WTC11 (cell line): ENCODE measurements around the gene TIMM44. TPM values are rescaled to one million over a fixed set of nuclear protein-coding genes. Genes with fewer than 3 reads are reported as not detected.

Experiments
- ATAC-seq: fragments of 200-7000 bp; cut with Tn5 transposase; 2 replicates; pipeline ENCODE4 v1.10.0; 2021; ENCODE audit warnings: mild to moderate bottlenecking, moderate library complexity
- CTCF ChIA-PET: fragments of 300-600 bp; sonication (Branson Sonifier 250); formaldehyde crosslinking; loops from one replicate; lab custom pipeline; 2021; ENCODE audit warnings: antibody characterized with exemption; lab: Charles Lee
- POLR2A ChIA-PET: fragments of 350-600 bp; sonication (Branson Sonifier 250); formaldehyde crosslinking; loops from one replicate; lab custom pipeline; 2021; ENCODE audit warnings: antibody characterized with exemption; lab: Charles Lee
- DNase-seq: peaks from one replicate; pipeline ENCODE4 v3.0.0; 2021; ENCODE audit warnings: low spot score
- H3K27ac Mint-ChIP-seq: 2 replicates; pipeline ENCODE4 v1.8.0; 2021; ENCODE audit warnings: mixed read lengths
- H3K27me3 Mint-ChIP-seq: 2 replicates; pipeline ENCODE4 v1.8.0; 2021; ENCODE audit warnings: low read depth, mild to moderate bottlenecking, moderate library complexity, mixed read lengths
- H3K36me3 Mint-ChIP-seq: 2 replicates; pipeline ENCODE4 v1.8.0; 2021; ENCODE audit warnings: mixed read lengths
- H3K4me1 Mint-ChIP-seq: 2 replicates; pipeline ENCODE4 v1.8.0; 2022; ENCODE audit warnings: mixed read lengths
- H3K4me3 Mint-ChIP-seq: 2 replicates; pipeline ENCODE4 v1.8.0; 2021; ENCODE audit warnings: mild to moderate bottlenecking, moderate library complexity, mixed read lengths
- H3K9me3 Mint-ChIP-seq: 2 replicates; pipeline ENCODE4 v1.8.0; 2021; ENCODE audit warnings: mixed read lengths
- CBFB ChIP-seq: sonication (generic); formaldehyde crosslinking; IDR thresholded peaks from 2 replicates; pipeline ENCODE4 v1.8.1; 2022; ENCODE audit warnings: mild to moderate bottlenecking, low read depth, missing genetic modification reagents
- ESRRA ChIP-seq: sonication (generic); formaldehyde crosslinking; IDR thresholded peaks from 2 replicates; pipeline ENCODE4 v1.8.1; 2022; ENCODE audit warnings: mild to moderate bottlenecking, missing genetic modification reagents, borderline replicate concordance
- MXD4 ChIP-seq: fragments of 250-450 bp; sonication (Bioruptor Pico); IDR thresholded peaks from 2 replicates; pipeline ENCODE4 v1.8.0; 2021; ENCODE audit warnings: mild to moderate bottlenecking, moderate library complexity, borderline replicate concordance
- NFE2L1 ChIP-seq: sonication (generic); formaldehyde crosslinking; IDR thresholded peaks from 2 replicates; pipeline ENCODE4 v1.8.1; 2023; ENCODE audit warnings: missing genetic modification reagents
- NR2C2 ChIP-seq: sonication (generic); formaldehyde crosslinking; IDR thresholded peaks from 2 replicates; pipeline ENCODE4 v1.8.0; 2022; ENCODE audit warnings: mild to moderate bottlenecking, missing genetic modification reagents
- OVOL2 ChIP-seq: fragments of 250-450 bp; sonication (Bioruptor Pico); IDR thresholded peaks from 2 replicates; pipeline ENCODE4 v1.9.0; 2021; ENCODE audit warnings: mild to moderate bottlenecking, borderline replicate concordance
- RORB ChIP-seq: fragments of 250-450 bp; sonication (Bioruptor Pico); IDR thresholded peaks from 2 replicates; pipeline ENCODE4 v1.9.0; 2021; ENCODE audit warnings: mild to moderate bottlenecking
- SMAD4 ChIP-seq: sonication (generic); formaldehyde crosslinking; IDR thresholded peaks from 2 replicates; pipeline ENCODE4 v1.8.0; 2022; ENCODE audit warnings: mild to moderate bottlenecking, missing genetic modification reagents
- TCF7 ChIP-seq: sonication (generic); formaldehyde crosslinking; IDR thresholded peaks from 2 replicates; pipeline ENCODE4 v1.8.0; 2022; ENCODE audit warnings: mild to moderate bottlenecking, low read depth, missing genetic modification reagents, moderate library complexity
- TP53 ChIP-seq: sonication (generic); formaldehyde crosslinking; IDR thresholded peaks from 2 replicates; pipeline ENCODE4 v1.8.1; 2023; ENCODE audit warnings: mild to moderate bottlenecking, missing genetic modification reagents
- ZNF121 ChIP-seq: sonication (generic); formaldehyde crosslinking; IDR thresholded peaks from 2 replicates; pipeline ENCODE4 v1.8.0; 2023; ENCODE audit warnings: missing genetic modification reagents
- total RNA-seq: library from RNA; stranded (reverse); gene quantifications from 3 replicates; pipeline ENCODE4 v1.2.3, GENCODE V29; 2021
- TF ChIP-seq, protein P1 (sequence below): sonication (generic); formaldehyde crosslinking; IDR thresholded peaks from 2 replicates; pipeline ENCODE4 v1.8.1; 2022; ENCODE audit warnings: mild to moderate bottlenecking, moderate library complexity, missing genetic modification reagents
- TF ChIP-seq, protein P2 (sequence below): sonication (generic); formaldehyde crosslinking; IDR thresholded peaks from 2 replicates; pipeline ENCODE4 v1.8.1; 2023; ENCODE audit warnings: mild to moderate bottlenecking, missing genetic modification reagents, moderate library complexity
- TF ChIP-seq, protein P3 (sequence below): fragments of 250-450 bp; sonication (Bioruptor Pico); IDR thresholded peaks from 2 replicates; pipeline ENCODE4 v1.9.0; 2021; ENCODE audit warnings: mild to moderate bottlenecking
- TF ChIP-seq, protein P4 (sequence below): sonication (generic); formaldehyde crosslinking; conservative IDR thresholded peaks from 2 replicates; pipeline ENCODE4 v1.8.1; 2023; ENCODE audit warnings: mild to moderate bottlenecking, low read depth, missing genetic modification reagents, moderate library complexity
- TF ChIP-seq, protein P5 (sequence below): fragments of 250-450 bp; sonication (Bioruptor Pico); IDR thresholded peaks from 2 replicates; pipeline ENCODE4 v1.8.0; 2021; ENCODE audit warnings: mild to moderate bottlenecking
- TF ChIP-seq, protein P6 (sequence below): fragments of 200-600 bp; IDR thresholded peaks from 2 replicates; pipeline ENCODE4 v1.8.0; 2022; ENCODE audit warnings: antibody characterized with exemption
- TF ChIP-seq, protein P7 (sequence below): fragments of 250-450 bp; sonication (Bioruptor Pico); conservative IDR thresholded peaks from 2 replicates; pipeline ENCODE4 v1.9.0; 2021; ENCODE audit warnings: mild to moderate bottlenecking
- TF ChIP-seq, protein P8 (sequence below): sonication (generic); formaldehyde crosslinking; IDR thresholded peaks from 2 replicates; pipeline ENCODE4 v1.8.1; 2023; ENCODE audit warnings: mild to moderate bottlenecking, missing genetic modification reagents, moderate library complexity
- TF ChIP-seq, protein P9 (sequence below): sonication (generic); formaldehyde crosslinking; IDR thresholded peaks from 2 replicates; pipeline ENCODE4 v1.8.1; 2023; ENCODE audit warnings: mild to moderate bottlenecking, moderate library complexity, missing genetic modification reagents

Gene TIMM44
- total RNA-seq, 1 experiment from 2014 or later: 129 TPM

DNA sequence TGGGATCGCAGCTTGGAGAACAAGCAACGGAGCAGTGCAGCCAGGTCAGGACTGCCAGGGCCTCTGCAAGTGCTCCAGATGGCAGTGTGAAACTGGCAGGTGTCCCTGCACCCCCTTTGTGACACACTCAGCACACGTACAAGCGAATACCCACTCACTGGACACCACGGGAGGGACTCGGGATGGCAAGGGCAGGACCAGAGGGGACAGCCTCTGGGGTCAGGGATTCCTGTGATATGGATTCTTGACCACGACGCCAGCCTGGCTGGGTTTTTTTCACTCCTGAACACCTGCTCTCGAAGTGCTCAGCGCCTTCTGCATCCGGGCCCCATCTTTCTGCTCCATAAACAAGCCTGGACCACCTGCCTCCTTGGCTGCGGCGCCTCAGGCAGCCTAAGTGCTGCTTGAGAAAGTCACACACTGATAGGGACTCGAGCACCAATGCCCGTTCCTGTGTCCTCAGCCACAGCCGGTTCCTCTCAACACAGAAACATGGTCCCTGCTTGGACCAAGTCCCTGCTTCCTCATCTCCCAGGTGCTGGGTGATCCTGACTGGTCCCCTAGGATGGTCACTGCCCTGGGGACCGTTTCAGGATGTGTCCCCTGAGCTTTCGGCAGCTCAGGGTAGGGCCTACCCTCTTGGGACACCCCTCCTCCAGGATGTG lies 40.0 kb upstream of the TIMM44 start (continued):
- TF ChIP-seq, protein P1, sequence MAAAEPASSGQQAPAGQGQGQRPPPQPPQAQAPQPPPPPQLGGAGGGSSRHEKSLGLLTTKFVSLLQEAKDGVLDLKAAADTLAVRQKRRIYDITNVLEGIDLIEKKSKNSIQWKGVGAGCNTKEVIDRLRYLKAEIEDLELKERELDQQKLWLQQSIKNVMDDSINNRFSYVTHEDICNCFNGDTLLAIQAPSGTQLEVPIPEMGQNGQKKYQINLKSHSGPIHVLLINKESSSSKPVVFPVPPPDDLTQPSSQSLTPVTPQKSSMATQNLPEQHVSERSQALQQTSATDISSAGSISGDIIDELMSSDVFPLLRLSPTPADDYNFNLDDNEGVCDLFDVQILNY: no peak
- no peak for TF ChIP-seq MXD4 (CRISPR knock-in tag)
- TF ChIP-seq, protein P2, sequence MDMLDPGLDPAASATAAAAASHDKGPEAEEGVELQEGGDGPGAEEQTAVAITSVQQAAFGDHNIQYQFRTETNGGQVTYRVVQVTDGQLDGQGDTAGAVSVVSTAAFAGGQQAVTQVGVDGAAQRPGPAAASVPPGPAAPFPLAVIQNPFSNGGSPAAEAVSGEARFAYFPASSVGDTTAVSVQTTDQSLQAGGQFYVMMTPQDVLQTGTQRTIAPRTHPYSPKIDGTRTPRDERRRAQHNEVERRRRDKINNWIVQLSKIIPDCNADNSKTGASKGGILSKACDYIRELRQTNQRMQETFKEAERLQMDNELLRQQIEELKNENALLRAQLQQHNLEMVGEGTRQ (CRISPR knock-in tag): no peak

DNA sequence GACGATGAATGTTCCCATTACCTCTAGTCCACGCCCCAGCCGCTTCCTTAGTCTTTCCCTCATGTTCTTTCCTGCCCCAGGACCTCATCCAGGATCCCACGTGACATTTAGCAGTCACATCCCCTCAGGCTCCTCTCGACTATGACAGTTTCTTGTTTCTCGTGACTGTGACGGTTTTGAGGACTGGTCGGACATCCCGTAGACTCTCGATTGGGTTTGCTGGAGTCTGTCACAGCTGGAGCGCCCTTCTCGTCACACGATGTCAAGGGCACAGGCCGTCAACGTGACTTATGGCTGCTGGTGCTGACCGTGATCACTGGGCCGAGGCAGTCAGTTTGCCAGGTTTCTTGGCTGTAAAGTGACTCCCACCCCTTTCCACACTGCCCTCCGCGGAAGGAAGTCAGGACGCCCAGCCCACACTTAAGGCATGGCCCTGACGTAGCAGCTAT lies 39.2 kb upstream of the TIMM44 start:
- no peaks in the 10 kb centered on the region for H3K9me3 Mint-ChIP-seq
- no peaks in the 10 kb centered on the region for H3K27me3 Mint-ChIP-seq
- CTCF ChIA-PET: interaction anchor here (1.0 kb wide), 1 partner anchor 39 kb away, joined by 4 read pairs; the partner anchor contains the start of gene TIMM44
- peak overlapping the region; percentile 46 for H3K27ac Mint-ChIP-seq
- H3K4me3 Mint-ChIP-seq: no peak overlapping the region
- H3K4me1 Mint-ChIP-seq: no peaks in the 10 kb centered on the region
- no peak for ATAC-seq
- H3K36me3 Mint-ChIP-seq: peaks cover 52% of the 10 kb centered on the region
- POLR2A ChIA-PET: no interaction called here
- no peak for DNase-seq
- TF ChIP-seq NFE2L1 (CRISPR knock-in tag): no peak
- TF ChIP-seq, protein P3, sequence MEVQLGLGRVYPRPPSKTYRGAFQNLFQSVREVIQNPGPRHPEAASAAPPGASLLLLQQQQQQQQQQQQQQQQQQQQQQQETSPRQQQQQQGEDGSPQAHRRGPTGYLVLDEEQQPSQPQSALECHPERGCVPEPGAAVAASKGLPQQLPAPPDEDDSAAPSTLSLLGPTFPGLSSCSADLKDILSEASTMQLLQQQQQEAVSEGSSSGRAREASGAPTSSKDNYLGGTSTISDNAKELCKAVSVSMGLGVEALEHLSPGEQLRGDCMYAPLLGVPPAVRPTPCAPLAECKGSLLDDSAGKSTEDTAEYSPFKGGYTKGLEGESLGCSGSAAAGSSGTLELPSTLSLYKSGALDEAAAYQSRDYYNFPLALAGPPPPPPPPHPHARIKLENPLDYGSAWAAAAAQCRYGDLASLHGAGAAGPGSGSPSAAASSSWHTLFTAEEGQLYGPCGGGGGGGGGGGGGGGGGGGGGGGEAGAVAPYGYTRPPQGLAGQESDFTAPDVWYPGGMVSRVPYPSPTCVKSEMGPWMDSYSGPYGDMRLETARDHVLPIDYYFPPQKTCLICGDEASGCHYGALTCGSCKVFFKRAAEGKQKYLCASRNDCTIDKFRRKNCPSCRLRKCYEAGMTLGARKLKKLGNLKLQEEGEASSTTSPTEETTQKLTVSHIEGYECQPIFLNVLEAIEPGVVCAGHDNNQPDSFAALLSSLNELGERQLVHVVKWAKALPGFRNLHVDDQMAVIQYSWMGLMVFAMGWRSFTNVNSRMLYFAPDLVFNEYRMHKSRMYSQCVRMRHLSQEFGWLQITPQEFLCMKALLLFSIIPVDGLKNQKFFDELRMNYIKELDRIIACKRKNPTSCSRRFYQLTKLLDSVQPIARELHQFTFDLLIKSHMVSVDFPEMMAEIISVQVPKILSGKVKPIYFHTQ: no peak
- TF ChIP-seq SMAD4 (CRISPR knock-in tag): no peak
- TF ChIP-seq, protein P4, sequence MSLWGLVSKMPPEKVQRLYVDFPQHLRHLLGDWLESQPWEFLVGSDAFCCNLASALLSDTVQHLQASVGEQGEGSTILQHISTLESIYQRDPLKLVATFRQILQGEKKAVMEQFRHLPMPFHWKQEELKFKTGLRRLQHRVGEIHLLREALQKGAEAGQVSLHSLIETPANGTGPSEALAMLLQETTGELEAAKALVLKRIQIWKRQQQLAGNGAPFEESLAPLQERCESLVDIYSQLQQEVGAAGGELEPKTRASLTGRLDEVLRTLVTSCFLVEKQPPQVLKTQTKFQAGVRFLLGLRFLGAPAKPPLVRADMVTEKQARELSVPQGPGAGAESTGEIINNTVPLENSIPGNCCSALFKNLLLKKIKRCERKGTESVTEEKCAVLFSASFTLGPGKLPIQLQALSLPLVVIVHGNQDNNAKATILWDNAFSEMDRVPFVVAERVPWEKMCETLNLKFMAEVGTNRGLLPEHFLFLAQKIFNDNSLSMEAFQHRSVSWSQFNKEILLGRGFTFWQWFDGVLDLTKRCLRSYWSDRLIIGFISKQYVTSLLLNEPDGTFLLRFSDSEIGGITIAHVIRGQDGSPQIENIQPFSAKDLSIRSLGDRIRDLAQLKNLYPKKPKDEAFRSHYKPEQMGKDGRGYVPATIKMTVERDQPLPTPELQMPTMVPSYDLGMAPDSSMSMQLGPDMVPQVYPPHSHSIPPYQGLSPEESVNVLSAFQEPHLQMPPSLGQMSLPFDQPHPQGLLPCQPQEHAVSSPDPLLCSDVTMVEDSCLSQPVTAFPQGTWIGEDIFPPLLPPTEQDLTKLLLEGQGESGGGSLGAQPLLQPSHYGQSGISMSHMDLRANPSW: no peak
- no peak for TF ChIP-seq RORB (CRISPR knock-in tag)
- no peak for TF ChIP-seq NR2C2
- no peak for TF ChIP-seq CBFB (CRISPR knock-in tag)
- no peak for TF ChIP-seq MXD4 (CRISPR knock-in tag)
- no peak for TF ChIP-seq TP53 (CRISPR knock-in tag)
- TF ChIP-seq TCF7: no peak
- TF ChIP-seq ESRRA (CRISPR knock-in tag): no peak
- TF ChIP-seq, protein P5, sequence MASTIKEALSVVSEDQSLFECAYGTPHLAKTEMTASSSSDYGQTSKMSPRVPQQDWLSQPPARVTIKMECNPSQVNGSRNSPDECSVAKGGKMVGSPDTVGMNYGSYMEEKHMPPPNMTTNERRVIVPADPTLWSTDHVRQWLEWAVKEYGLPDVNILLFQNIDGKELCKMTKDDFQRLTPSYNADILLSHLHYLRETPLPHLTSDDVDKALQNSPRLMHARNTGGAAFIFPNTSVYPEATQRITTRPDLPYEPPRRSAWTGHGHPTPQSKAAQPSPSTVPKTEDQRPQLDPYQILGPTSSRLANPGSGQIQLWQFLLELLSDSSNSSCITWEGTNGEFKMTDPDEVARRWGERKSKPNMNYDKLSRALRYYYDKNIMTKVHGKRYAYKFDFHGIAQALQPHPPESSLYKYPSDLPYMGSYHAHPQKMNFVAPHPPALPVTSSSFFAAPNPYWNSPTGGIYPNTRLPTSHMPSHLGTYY (CRISPR knock-in tag): no peak
- TF ChIP-seq, protein P6, sequence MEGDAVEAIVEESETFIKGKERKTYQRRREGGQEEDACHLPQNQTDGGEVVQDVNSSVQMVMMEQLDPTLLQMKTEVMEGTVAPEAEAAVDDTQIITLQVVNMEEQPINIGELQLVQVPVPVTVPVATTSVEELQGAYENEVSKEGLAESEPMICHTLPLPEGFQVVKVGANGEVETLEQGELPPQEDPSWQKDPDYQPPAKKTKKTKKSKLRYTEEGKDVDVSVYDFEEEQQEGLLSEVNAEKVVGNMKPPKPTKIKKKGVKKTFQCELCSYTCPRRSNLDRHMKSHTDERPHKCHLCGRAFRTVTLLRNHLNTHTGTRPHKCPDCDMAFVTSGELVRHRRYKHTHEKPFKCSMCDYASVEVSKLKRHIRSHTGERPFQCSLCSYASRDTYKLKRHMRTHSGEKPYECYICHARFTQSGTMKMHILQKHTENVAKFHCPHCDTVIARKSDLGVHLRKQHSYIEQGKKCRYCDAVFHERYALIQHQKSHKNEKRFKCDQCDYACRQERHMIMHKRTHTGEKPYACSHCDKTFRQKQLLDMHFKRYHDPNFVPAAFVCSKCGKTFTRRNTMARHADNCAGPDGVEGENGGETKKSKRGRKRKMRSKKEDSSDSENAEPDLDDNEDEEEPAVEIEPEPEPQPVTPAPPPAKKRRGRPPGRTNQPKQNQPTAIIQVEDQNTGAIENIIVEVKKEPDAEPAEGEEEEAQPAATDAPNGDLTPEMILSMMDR: no peak
- TF ChIP-seq, protein P7, sequence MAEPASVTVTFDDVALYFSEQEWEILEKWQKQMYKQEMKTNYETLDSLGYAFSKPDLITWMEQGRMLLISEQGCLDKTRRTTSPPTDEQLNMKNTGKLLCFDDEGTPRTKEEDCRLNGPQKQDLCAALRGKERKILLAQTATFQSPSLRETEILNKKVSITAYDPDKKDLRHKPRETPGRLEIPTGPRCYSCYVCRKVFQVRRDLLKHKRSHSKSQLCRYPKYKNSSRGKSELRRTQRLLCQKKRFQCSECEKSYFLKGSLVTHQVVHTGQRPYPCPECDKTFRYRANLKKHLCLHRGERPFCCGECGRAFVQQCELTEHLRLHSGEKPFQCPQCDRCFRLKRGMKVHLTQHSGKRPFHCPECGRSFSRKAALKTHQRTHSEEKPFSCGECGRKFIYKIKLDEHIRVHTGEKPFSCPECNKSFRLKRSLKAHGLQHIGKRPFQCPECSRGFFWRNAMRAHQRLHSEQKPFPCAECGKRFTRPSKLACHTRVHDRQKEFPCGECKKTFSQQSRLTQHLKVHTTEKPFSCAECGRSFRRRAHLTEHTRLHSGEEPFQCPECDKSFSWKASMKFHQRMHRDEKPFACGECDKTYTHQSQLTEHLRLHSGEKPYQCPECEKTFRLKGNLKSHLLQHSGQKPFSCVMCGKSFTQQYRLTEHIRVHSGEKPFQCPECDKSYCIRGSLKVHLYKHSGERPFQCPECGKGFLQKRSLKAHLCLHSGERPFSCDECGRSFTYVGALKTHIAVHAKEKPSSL (CRISPR knock-in tag): no peak
- TF ChIP-seq ZNF121 (CRISPR knock-in tag): no peak
- TF ChIP-seq, protein P8, sequence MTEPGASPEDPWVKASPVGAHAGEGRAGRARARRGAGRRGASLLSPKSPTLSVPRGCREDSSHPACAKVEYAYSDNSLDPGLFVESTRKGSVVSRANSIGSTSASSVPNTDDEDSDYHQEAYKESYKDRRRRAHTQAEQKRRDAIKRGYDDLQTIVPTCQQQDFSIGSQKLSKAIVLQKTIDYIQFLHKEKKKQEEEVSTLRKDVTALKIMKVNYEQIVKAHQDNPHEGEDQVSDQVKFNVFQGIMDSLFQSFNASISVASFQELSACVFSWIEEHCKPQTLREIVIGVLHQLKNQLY (CRISPR knock-in tag): no peak
- TF ChIP-seq, protein P9, sequence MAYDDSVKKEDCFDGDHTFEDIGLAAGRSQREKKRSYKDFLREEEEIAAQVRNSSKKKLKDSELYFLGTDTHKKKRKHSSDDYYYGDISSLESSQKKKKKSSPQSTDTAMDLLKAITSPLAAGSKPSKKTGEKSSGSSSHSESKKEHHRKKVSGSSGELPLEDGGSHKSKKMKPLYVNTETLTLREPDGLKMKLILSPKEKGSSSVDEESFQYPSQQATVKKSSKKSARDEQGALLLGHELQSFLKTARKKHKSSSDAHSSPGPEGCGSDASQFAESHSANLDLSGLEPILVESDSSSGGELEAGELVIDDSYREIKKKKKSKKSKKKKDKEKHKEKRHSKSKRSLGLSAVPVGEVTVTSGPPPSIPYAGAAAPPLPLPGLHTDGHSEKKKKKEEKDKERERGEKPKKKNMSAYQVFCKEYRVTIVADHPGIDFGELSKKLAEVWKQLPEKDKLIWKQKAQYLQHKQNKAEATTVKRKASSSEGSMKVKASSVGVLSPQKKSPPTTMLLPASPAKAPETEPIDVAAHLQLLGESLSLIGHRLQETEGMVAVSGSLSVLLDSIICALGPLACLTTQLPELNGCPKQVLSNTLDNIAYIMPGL (CRISPR knock-in tag): no peak
- TF ChIP-seq OVOL2 (CRISPR knock-in tag): no peak
